H9 (cell line): ENCODE measurements around the gene ARMH3. TPM values are rescaled to one million over a fixed set of nuclear protein-coding genes. Genes with fewer than 3 reads are reported as not detected.
A peak's percentile ranks its signal among the peaks of the same experiment; 100 is the strongest.

ENCODE experiments used
- DNase-seq: peaks from one replicate; pipeline ENCODE4 v3.0.0-alpha.2; 2017
- H2AFZ ChIP-seq: one replicate; pipeline ENCODE4 v1.6.1; 2013; ENCODE audit warnings: mild to moderate bottlenecking, low read length, control low read depth, moderate library complexity
- H2AK5ac ChIP-seq: 2 replicates; pipeline ENCODE4 v1.6.1; 2013; ENCODE audit warnings: low read length, control low read depth, mixed read lengths; ENCODE audit not compliant: insufficient read length
- H2BK120ac ChIP-seq: one replicate; pipeline ENCODE4 v1.6.1; 2013; ENCODE audit warnings: low read depth, mild to moderate bottlenecking, low read length, control low read depth, inconsistent platforms; ENCODE audit not compliant: poor library complexity, severe bottlenecking
- H2BK12ac ChIP-seq: 2 replicates; pipeline ENCODE4 v1.6.1; 2013; ENCODE audit warnings: low read length, control low read depth, mixed read lengths, low read depth; ENCODE audit not compliant: insufficient read length
- H2BK15ac ChIP-seq: 2 replicates; pipeline ENCODE4 v1.6.1; 2013; ENCODE audit warnings: low read depth, low read length, control low read depth
- H2BK20ac ChIP-seq: one replicate; pipeline ENCODE4 v1.6.1; 2013; ENCODE audit warnings: low read depth, mild to moderate bottlenecking, low read length, control low read depth, inconsistent platforms; ENCODE audit not compliant: poor library complexity, severe bottlenecking
- H2BK5ac ChIP-seq: 2 replicates; pipeline ENCODE4 v1.6.1; 2013; ENCODE audit warnings: low read length, control low read depth, mixed read lengths; ENCODE audit not compliant: insufficient read length
- H3K14ac ChIP-seq: 2 replicates; pipeline ENCODE4 v1.6.1; 2013; ENCODE audit warnings: low read length, control low read depth; ENCODE audit not compliant: insufficient read depth
- H3K18ac ChIP-seq: 2 replicates; pipeline ENCODE4 v1.6.1; 2013; ENCODE audit warnings: low read depth, mild to moderate bottlenecking, mixed read lengths, low read length, control low read depth; ENCODE audit not compliant: insufficient read length
- H3K23ac ChIP-seq: 2 replicates; pipeline ENCODE4 v1.6.1; 2013; ENCODE audit warnings: low read length, control low read depth, mixed read lengths, low read depth; ENCODE audit not compliant: insufficient read length
- H3K23me2 ChIP-seq: 2 replicates; pipeline ENCODE4 v1.6.1; 2013; ENCODE audit warnings: low read depth, mild to moderate bottlenecking, mixed read lengths, low read length, control low read depth; ENCODE audit not compliant: insufficient read length, poor library complexity, severe bottlenecking
- H3K27ac ChIP-seq: 2 replicates; pipeline ENCODE4 v1.5.1; 2013; ENCODE audit warnings: low read length, control low read depth, mixed read lengths, low read depth; ENCODE audit not compliant: insufficient read length
- H3K27me3 ChIP-seq: 2 replicates; pipeline ENCODE4 v1.6.1; 2013; ENCODE audit warnings: low read length, control low read depth, inconsistent platforms; ENCODE audit not compliant: insufficient read depth
- H3K4ac ChIP-seq: 2 replicates; pipeline ENCODE4 v1.6.1; 2013; ENCODE audit warnings: low read depth, mild to moderate bottlenecking, control low read depth, inconsistent platforms, low read length, moderate library complexity
- H3K4me1 ChIP-seq: 2 replicates; pipeline ENCODE4 v1.6.1; 2013; ENCODE audit warnings: low read length, control low read depth, inconsistent platforms; ENCODE audit not compliant: insufficient read depth
- H3K4me2 ChIP-seq: 2 replicates; pipeline ENCODE4 v1.6.1; 2013; ENCODE audit warnings: low read length, control low read depth, mixed read lengths; ENCODE audit not compliant: insufficient read length, insufficient read depth
- H3K56ac ChIP-seq: 2 replicates; pipeline ENCODE4 v1.6.1; 2013; ENCODE audit warnings: low read depth, mild to moderate bottlenecking, mixed read lengths, low read length, control low read depth; ENCODE audit not compliant: insufficient read length
- H3K79me1 ChIP-seq: 2 replicates; pipeline ENCODE4 v1.6.1; 2013; ENCODE audit warnings: low read depth, mild to moderate bottlenecking, moderate library complexity, low read length, control low read depth, inconsistent platforms; ENCODE audit not compliant: insufficient read depth, poor library complexity, severe bottlenecking
- H3K79me2 ChIP-seq: 2 replicates; pipeline ENCODE4 v1.6.1; 2013; ENCODE audit warnings: low read length, control low read depth, inconsistent platforms; ENCODE audit not compliant: insufficient read depth
- H3K9ac ChIP-seq: 2 replicates; pipeline ENCODE4 v1.6.1; 2013; ENCODE audit warnings: low read length, control low read depth, mixed read lengths; ENCODE audit not compliant: insufficient read length; ENCODE audit errors: extremely low read depth
- H3K9me3 ChIP-seq: one replicate; pipeline ENCODE4 v1.6.1; 2013; ENCODE audit warnings: low read depth, low read length, inconsistent platforms; ENCODE audit not compliant: control insufficient read depth
- H3T11ph ChIP-seq: one replicate; pipeline ENCODE4 v1.6.1; 2013; ENCODE audit warnings: mild to moderate bottlenecking, low read length, control low read depth, inconsistent platforms
- H4K20me1 ChIP-seq: one replicate; pipeline ENCODE4 v1.6.1; 2013; ENCODE audit not compliant: control insufficient read depth, insufficient read length, insufficient read depth
- H4K5ac ChIP-seq: 2 replicates; pipeline ENCODE4 v1.6.1; 2013; ENCODE audit warnings: low read depth, mild to moderate bottlenecking, mixed read lengths, low read length, control low read depth; ENCODE audit not compliant: insufficient read length
- H4K8ac ChIP-seq: replicated peaks from 2 replicates; pipeline ENCODE4 v1.6.1; 2013; ENCODE audit warnings: low read length, control low read depth, mixed read lengths, low read depth; ENCODE audit not compliant: insufficient read length
- H4K91ac ChIP-seq: 2 replicates; pipeline ENCODE4 v1.6.1; 2013; ENCODE audit warnings: low read depth, mild to moderate bottlenecking, moderate library complexity, mixed read lengths, low read length, control low read depth; ENCODE audit not compliant: insufficient read length
- H3K27ac Mint-ChIP-seq, 3 experiments: 2 replicates in 2 of 3; 3 replicates in 1 of 3; pipeline ENCODE4 v1.8.0; 2020 to 2021; ENCODE audit warnings: mixed read lengths in 3 of 3, mild to moderate bottlenecking in 1 of 3, moderate library complexity in 1 of 3
- H3K27me3 Mint-ChIP-seq: 2 replicates; pipeline ENCODE4 v1.8.0; 2021; ENCODE audit warnings: low read depth, mild to moderate bottlenecking, moderate library complexity, mixed read lengths
- H3K36me3 Mint-ChIP-seq, 3 experiments: 2 replicates in 2 of 3; 3 replicates in 1 of 3; pipeline ENCODE4 v1.8.0; 2020 to 2021; ENCODE audit warnings: low read depth in 3 of 3, mixed read lengths in 3 of 3; ENCODE audit not compliant: insufficient read depth in 1 of 3
- H3K4me1 Mint-ChIP-seq, 2 experiments: 2 replicates each; pipeline ENCODE4 v1.8.0; 2020; ENCODE audit warnings: mixed read lengths in 2 of 2
- H3K4me3 Mint-ChIP-seq, 2 experiments: 2 replicates in 1 of 2; 3 replicates in 1 of 2; pipeline ENCODE4 v1.8.0; 2020 to 2021; ENCODE audit warnings: mild to moderate bottlenecking in 2 of 2, mixed read lengths in 2 of 2, moderate library complexity in 1 of 2
- H3K9me3 Mint-ChIP-seq, 2 experiments: 2 replicates in 1 of 2; 3 replicates in 1 of 2; pipeline ENCODE4 v1.8.0; 2020; ENCODE audit warnings: mild to moderate bottlenecking in 2 of 2, mixed read lengths in 2 of 2, moderate library complexity in 1 of 2
- CTCF ChIP-seq: fragments of 200-600 bp; sonication (generic); conservative IDR thresholded peaks from 3 replicates; pipeline ENCODE4 v1.8.0; 2021; ENCODE audit warnings: antibody characterized with exemption, mild to moderate bottlenecking
- WGBS: extraction: QIAGEN DNeasy Blood & Tissue Kit; methylation state at CpG from one replicate; pipeline ENCODE4 v1.1.7; 2013; ENCODE audit warnings: missing lambda C conversion rate, low lambda C conversion rate, mixed read lengths; ENCODE audit not compliant: insufficient read length; ENCODE audit errors: extremely low coverage; 5-methylcytosine and 5-hydroxymethylcytosine counted together
- total RNA-seq: library from RNA; stranded (reverse); gene quantifications from 2 replicates; pipeline ENCODE4 v1.2.1, GENCODE V29; 2021

The ARMH3 gene
- total RNA-seq, 1 experiment from 2014 or later: 20.4 TPM

GRCh38 chr10:102065561-102066398 is 9.8 kb upstream of the ARMH3 start:
- Histone ChIP-seq H3K9me3 (no peaks in the 10 kb centered on the region), H3K4me1 (no peaks in the 10 kb centered on the region), H3K14ac (peak overlapping the region; percentile 8; the same call in 1 of the 2 replicates), H3K9ac (peak overlapping the region; percentile 73), H2BK20ac (no peak overlapping the region), H3K27me3 (no peaks in the 10 kb centered on the region), H2AFZ (no peak overlapping the region), H3K79me2 (no peaks in the 10 kb centered on the region; the same call in 1 of the 2 replicates), H3K27ac (no peak overlapping the region), H4K91ac (no peak overlapping the region), H2AK5ac (no peak overlapping the region), H2BK5ac (no peak overlapping the region), H4K20me1 (no peaks in the 10 kb centered on the region), H4K5ac (no peak overlapping the region), H2BK120ac (no peak overlapping the region), H3K56ac (no peak overlapping the region), H3K23ac (no peak overlapping the region), H2BK15ac (no peak overlapping the region), H4K8ac (no peak overlapping the region), H3K23me2 (peaks cover 9% of the 10 kb centered on the region), H2BK12ac (no peak overlapping the region), H3K4me2 (peak overlapping the region; percentile 82), H3K18ac (no peak overlapping the region), H3K79me1 (peaks cover 3% of the 10 kb centered on the region), H3T11ph (no peak overlapping the region), H3K4ac (no peak overlapping the region)
- WGBS: no CpG with 5 or more reads among the region's 63 CpGs
- TF ChIP-seq CTCF: no peak
- peak; percentile 59 for DNase-seq
- Mint-ChIP-seq H3K4me3 (peak overlapping the region; percentile 76 to 86), H3K9me3 (no peaks in the 10 kb centered on the region), H3K4me1 (peaks cover 15 to 17% of the 10 kb centered on the region in 2 experiments), H3K27ac (peak overlapping the region in 1 of 3 experiments; percentile 55; a peak in 1 of 7 replicates), H3K27me3 (peaks cover 18% of the 10 kb centered on the region), H3K36me3 (no peaks in the 10 kb centered on the region)
